HL-60 (cell line): Measurements from ENCODE around the gene AMZ1.

ENCODE experiments used
- DNase-seq, 2 experiments: peaks; one replicate each; pipeline ENCODE4 v3.0.0-alpha.2; 2010 to 2020; ENCODE audit warnings: low read depth in 1 of 2, low spot score in 1 of 2
- H3K27ac ChIP-seq: fragments of 250-450 bp; sonication (Bioruptor Pico); replicated peaks from 2 replicates; pipeline ENCODE4 v1.5.1; 2020; ENCODE audit warnings: mild to moderate bottlenecking, moderate library complexity
- H3K27me3 ChIP-seq: fragments of 250-450 bp; sonication (Bioruptor Pico); 2 replicates; pipeline ENCODE4 v1.5.1; 2021; ENCODE audit warnings: mild to moderate bottlenecking, moderate library complexity; ENCODE audit not compliant: insufficient read depth, poor library complexity, severe bottlenecking
- H3K4me3 ChIP-seq: replicated peaks from 2 replicates; pipeline ENCODE4 v1.5.1; 2011; ENCODE audit warnings: mild to moderate bottlenecking, control low read depth, low read length; ENCODE audit not compliant: insufficient read depth
- CTCF ChIP-seq: IDR thresholded peaks from one replicate; pipeline ENCODE4 v1.5.1; 2011; ENCODE audit warnings: low read length, control low read depth, inconsistent platforms; ENCODE audit not compliant: insufficient read depth
- GABPA ChIP-seq: IDR thresholded peaks from 2 replicates; pipeline ENCODE4 v1.6.1; 2012; ENCODE audit warnings: low read depth
- POLR2AphosphoS5 ChIP-seq: IDR thresholded peaks from 2 replicates; pipeline ENCODE4 v1.6.1; 2012; ENCODE audit warnings: low read depth
- REST ChIP-seq: IDR thresholded peaks from 2 replicates; pipeline ENCODE4 v1.6.1; 2012; ENCODE audit warnings: low read depth; ENCODE audit not compliant: insufficient replicate concordance
- SPI1 ChIP-seq: IDR thresholded peaks from 2 replicates; pipeline ENCODE4 v1.6.1; 2012; ENCODE audit warnings: low read depth, mild to moderate bottlenecking, borderline replicate concordance

Gene AMZ1

GRCh38 chr7:2705371-2706096 is 17.5 kb downstream of the AMZ1 start:
- H3K4me3 ChIP-seq, result no peak overlapping the region
- TF ChIP-seq SPI1 (no peak), CTCF (no peak)
- no peak for DNase-seq
- H3K27ac ChIP-seq, result no peak overlapping the region
- H3K27me3 ChIP-seq, result no peaks in the 10 kb centered on the region

GRCh38 chr7:2706685-2707126 is 18.7 kb downstream of the AMZ1 start:
- Histone ChIP-seq H3K27me3 (no peaks in the 10 kb centered on the region), H3K4me3 (no peak overlapping the region), H3K27ac (no peak overlapping the region)
- TF ChIP-seq SPI1 (no peak), REST (no peak), CTCF (no peak), GABPA (no peak), POLR2AphosphoS5 (no peak)
- no peak for DNase-seq

- no peak for TF ChIP-seq CTCF
- TF ChIP-seq POLR2AphosphoS5, result no peak
- TF ChIP-seq REST, result no peak
- TF ChIP-seq GABPA, result no peak
- no peak for TF ChIP-seq SPI1
- H3K4me3 ChIP-seq, result no peak overlapping the region
- no peak overlapping the region for H3K27ac ChIP-seq
- H3K27me3 ChIP-seq, result no peaks in the 10 kb centered on the region
- DNase-seq, result no peak
These were observed 19.5 kb downstream of the AMZ1 start for GRCh38 chr7:2707481-2707880.

- no peak overlapping the region for H3K4me3 ChIP-seq
- no peak for TF ChIP-seq POLR2AphosphoS5
- TF ChIP-seq CTCF, result no peak
- no peak for TF ChIP-seq GABPA
- no peak for DNase-seq
These were observed 20.0 kb downstream of the AMZ1 start for GRCh38 chr7:2708041-2708440.

More at GRCh38 chr7:2708041-2708440, 20.0 kb downstream of the AMZ1 start:
- no peak overlapping the region for H3K27ac ChIP-seq
- H3K27me3 ChIP-seq, result no peaks in the 10 kb centered on the region
